ENCODE data around the gene MYO16.

GRCh38 chr13:109055850-109056249 is 426.4 kb downstream of the MYO16 start:
- TF ChIP-seq GATA2 (IDR thresholded peaks at IDR 0.05; ENCODE audit: low read depth, low read length) (no peak), GATA3 (IDR thresholded peaks at IDR 0.05; ENCODE audit: low read depth, low read length) (no peak)
